ENCODE measurements around the gene ATXN2. TPM values are rescaled to one million over a fixed set of nuclear protein-coding genes. Genes with fewer than 3 reads are reported as not detected.
"Not testable (repeated sequence)": the region's sequence is repeated elsewhere in the genome, so short reads cannot be mapped to it uniquely, and the experiment has no call there.

Gene ATXN2
- total RNA-seq, 6 experiments from 2014 or later = 80.7 to 110 (median 91.9) TPM

DNA sequence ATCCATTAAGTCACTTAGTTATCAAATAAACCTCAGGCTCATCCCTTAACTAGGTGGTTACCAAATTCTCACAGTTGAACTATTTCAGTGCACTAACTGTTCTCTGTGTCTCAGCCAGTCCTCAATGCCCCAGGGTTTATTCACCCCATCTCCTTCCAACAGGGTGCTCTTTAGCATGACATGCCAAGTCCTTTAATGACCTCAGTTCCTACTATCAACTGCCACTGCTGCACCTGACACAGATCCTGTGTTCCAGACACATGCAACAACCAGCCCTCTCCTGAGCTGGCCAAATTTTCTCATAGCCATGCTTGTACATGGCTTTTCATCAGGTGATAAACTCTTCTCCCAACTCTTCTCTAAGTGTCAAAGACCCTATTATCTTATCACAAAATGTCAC lies 80.0 kb downstream of the ATXN2 start:
- DNase-seq = no peak
- no peak overlapping the region for H3K27ac Mint-ChIP-seq
- H3K4me1 Mint-ChIP-seq (ENCODE audit: low read depth) = no peaks in the 10 kb centered on the region
- H3K36me3 Mint-ChIP-seq (ENCODE audit: low read depth) = peaks cover 9% of the 10 kb centered on the region
- no peak overlapping the region for H3K4me3 Mint-ChIP-seq
- no peaks in the 10 kb centered on the region for H3K9me3 Mint-ChIP-seq
- TF ChIP-seq, protein P1, sequence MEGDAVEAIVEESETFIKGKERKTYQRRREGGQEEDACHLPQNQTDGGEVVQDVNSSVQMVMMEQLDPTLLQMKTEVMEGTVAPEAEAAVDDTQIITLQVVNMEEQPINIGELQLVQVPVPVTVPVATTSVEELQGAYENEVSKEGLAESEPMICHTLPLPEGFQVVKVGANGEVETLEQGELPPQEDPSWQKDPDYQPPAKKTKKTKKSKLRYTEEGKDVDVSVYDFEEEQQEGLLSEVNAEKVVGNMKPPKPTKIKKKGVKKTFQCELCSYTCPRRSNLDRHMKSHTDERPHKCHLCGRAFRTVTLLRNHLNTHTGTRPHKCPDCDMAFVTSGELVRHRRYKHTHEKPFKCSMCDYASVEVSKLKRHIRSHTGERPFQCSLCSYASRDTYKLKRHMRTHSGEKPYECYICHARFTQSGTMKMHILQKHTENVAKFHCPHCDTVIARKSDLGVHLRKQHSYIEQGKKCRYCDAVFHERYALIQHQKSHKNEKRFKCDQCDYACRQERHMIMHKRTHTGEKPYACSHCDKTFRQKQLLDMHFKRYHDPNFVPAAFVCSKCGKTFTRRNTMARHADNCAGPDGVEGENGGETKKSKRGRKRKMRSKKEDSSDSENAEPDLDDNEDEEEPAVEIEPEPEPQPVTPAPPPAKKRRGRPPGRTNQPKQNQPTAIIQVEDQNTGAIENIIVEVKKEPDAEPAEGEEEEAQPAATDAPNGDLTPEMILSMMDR (IDR thresholded peaks at IDR 0.05) = no peak
- H3K27me3 Mint-ChIP-seq (ENCODE audit: insufficient read depth) = no peaks in the 10 kb centered on the region; the same call in none of the 2 replicates

DNA sequence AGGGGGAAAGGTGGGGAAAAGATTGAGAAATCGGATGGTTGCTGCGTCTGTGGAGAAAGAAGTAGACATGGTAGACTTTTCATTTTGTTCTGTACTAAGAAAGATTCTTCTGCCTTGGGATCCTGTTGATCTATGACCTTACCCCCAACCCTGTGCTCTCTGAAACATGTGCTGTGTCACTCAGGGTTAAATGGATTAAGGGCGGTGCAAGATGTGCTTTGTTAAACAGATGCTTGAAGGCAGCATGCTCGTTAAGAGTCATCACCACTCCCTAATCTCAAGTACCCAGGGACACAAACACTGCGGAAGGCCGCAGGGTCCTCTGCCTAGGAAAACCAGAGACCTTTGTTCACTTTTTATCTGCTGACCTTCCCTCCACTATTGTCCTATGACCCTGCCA lies 91.4 kb downstream of the ATXN2 start:
- not testable (repeated sequence) for DNase-seq; H3K9me3 Mint-ChIP-seq; H3K27me3 Mint-ChIP-seq (ENCODE audit: insufficient read depth); H3K4me3 Mint-ChIP-seq; H3K27ac Mint-ChIP-seq; H3K4me1 Mint-ChIP-seq (ENCODE audit: low read depth)
- H3K36me3 Mint-ChIP-seq (ENCODE audit: low read depth) = peaks cover 36% of the 10 kb centered on the region

DNA sequence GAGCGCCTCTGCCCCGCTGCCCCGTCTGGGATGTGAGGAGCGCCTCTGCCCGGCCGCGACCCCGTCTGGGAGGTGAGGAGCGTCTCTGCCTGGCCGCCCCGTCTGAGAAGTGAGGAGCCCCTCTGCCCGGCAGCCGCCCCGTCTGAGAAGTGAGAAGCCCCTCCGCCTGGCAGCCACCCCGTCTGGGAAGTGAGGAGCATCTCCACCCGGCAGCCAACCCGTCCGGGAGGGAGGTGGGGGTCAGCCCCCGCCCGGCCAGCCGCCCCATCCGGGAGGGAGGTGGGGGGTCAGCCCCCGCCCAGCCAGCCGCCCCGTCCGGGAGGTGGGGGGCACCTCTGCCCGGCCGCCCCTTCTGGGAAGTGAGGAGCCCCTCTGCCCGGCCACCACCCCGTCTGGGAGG lies 91.9 kb downstream of the ATXN2 start:
- H3K36me3 Mint-ChIP-seq (ENCODE audit: low read depth) = peaks cover 36% of the 10 kb centered on the region
- DNase-seq; H3K27me3 Mint-ChIP-seq (ENCODE audit: insufficient read depth); H3K27ac Mint-ChIP-seq; H3K4me3 Mint-ChIP-seq; H3K4me1 Mint-ChIP-seq (ENCODE audit: low read depth); H3K9me3 Mint-ChIP-seq: not testable (repeated sequence)

DNA sequence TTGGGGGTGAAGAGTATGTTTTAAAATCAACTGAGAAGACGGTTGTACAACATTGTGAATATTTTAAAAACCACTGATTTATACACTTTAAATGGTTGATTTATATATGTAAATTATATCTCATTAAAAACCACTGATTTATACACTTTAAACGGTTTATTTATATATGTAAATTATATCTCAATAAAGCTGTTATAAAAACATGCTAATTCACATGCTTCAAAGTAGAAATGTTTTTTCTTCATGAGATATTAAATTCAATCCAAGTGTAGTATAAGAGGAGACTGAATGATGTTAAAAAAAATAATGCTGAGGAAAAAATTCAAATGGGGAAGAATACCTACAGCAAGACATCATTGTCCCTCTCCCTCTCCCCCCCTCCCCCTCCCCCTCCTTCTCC lies 92.9 kb downstream of the ATXN2 start:
- H3K4me3 Mint-ChIP-seq = no peak overlapping the region
- no peaks in the 10 kb centered on the region; the same call in 1 of the 2 replicates for H3K27me3 Mint-ChIP-seq (ENCODE audit: insufficient read depth)
- peak overlapping the region; percentile 57; the same call in 1 of the 2 replicates for H3K27ac Mint-ChIP-seq
- no peak for DNase-seq
- H3K4me1 Mint-ChIP-seq (ENCODE audit: low read depth) = peaks cover 9% of the 10 kb centered on the region; the same call in 1 of the 2 replicates
- TF ChIP-seq, protein P1 (IDR thresholded peaks at IDR 0.05) = no peak
- no peaks in the 10 kb centered on the region for H3K9me3 Mint-ChIP-seq
- H3K36me3 Mint-ChIP-seq (ENCODE audit: low read depth) = peaks cover 36% of the 10 kb centered on the region

DNA sequence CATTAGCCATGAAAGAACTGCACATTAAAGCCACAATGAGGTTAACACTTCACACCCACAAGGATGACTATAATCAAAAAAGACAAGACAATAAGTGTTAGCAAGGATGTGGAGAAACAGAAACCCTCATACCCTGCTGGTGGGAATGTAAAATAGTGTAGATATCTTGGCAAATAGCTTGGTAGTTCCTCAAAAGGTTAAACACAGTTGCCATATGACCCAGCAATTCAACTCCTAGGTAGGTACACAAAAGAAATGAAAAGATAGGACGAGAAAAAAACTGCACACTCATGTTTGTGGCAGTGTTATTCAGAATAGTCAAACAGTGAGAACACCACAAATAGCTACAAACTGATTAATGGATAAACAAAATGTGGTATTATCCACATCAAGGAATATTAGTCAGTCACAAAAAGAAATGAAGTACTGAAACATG lies 93.5 kb downstream of the ATXN2 start:
- peaks cover 30% of the 10 kb centered on the region for H3K36me3 Mint-ChIP-seq (ENCODE audit: low read depth)
- H3K27me3 Mint-ChIP-seq (ENCODE audit: insufficient read depth) = no peaks in the 10 kb centered on the region; the same call in 1 of the 2 replicates
- peak; percentile 7 for DNase-seq
- H3K4me3 Mint-ChIP-seq = no peak overlapping the region
- peaks cover 9% of the 10 kb centered on the region; the same call in 1 of the 2 replicates for H3K4me1 Mint-ChIP-seq (ENCODE audit: low read depth)
- H3K27ac Mint-ChIP-seq = peak overlapping the region; percentile 57
- TF ChIP-seq, protein P1 (IDR thresholded peaks at IDR 0.05) = peak; percentile 46
- H3K9me3 Mint-ChIP-seq = no peaks in the 10 kb centered on the region

DNA sequence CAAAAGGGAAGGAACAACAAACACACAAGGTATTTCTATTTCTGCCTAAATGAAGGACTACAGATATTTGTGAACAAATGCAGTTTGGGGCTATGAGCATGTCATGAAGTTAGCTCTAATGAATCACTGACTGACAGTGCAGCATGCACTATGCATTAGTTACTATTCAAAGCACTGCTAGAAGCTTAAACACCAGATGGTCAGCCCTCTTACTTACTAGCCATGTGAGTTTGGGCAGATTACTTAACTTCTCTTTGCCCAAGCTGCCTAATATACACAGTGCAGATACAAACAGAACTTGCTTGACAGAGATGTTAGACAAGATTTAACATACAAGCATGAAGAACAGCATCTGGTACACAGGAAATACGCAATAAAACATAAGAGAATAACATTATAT lies 96.0 kb downstream of the ATXN2 start:
- no peak for DNase-seq
- Mint-ChIP-seq H3K4me3 (no peak overlapping the region), H3K27me3 (ENCODE audit: insufficient read depth) (no peaks in the 10 kb centered on the region; the same call in none of the 2 replicates), H3K4me1 (ENCODE audit: low read depth) (peaks cover 16% of the 10 kb centered on the region), H3K27ac (no peak overlapping the region; the same call in 1 of the 2 replicates), H3K9me3 (no peaks in the 10 kb centered on the region; the same call in 1 of the 2 replicates), H3K36me3 (ENCODE audit: low read depth) (peaks cover 51% of the 10 kb centered on the region)
- TF ChIP-seq, protein P1 (IDR thresholded peaks at IDR 0.05) = no peak

DNA sequence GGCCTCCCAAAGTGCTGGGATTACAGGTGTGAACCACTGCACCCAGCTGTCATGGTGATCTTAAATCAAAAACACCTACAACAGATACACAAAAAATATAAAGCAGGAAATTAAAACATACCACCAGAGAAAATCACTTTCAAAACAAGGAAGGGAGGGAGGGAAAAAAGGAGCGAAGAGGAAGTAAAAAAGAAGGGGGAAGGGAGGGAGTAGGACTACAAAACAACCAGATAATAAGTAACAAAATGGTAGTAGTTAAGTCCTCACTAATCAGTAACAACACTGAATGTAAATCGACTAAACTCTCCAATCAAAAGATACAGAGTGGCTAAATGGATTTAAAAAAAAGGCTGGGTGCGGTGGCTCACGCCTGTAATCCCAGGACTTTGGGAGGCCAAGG lies 104.4 kb downstream of the ATXN2 start:
- no peak overlapping the region for H3K4me3 Mint-ChIP-seq

DNA sequence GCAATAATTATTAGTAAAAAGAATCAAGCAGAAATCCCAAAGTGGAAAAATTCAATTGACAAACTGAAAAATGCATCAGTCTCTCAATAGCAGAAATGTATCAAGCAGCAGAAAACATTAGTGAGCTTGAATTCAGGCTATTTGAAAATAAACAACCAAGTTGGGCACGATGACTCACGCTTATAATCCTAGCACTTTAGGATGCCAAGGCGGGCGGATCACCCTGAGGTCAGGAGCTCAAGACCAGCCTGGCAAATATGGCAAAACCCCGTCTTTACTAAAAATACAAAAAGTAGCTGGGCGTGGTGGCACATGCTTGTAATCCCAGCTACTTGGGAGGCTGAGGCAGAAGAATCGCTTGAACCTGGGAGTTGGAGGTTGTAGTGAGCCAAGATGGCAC lies 106.1 kb downstream of the ATXN2 start:
- peaks cover 33% of the 10 kb centered on the region for H3K4me1 Mint-ChIP-seq (ENCODE audit: low read depth)

More for the DNA sequence above, 104.4 kb downstream of the ATXN2 start:
- peaks cover 2% of the 10 kb centered on the region for H3K27me3 Mint-ChIP-seq (ENCODE audit: insufficient read depth)
- DNase-seq = no peak
- H3K4me1 Mint-ChIP-seq (ENCODE audit: low read depth) = peaks cover 30% of the 10 kb centered on the region
- H3K36me3 Mint-ChIP-seq (ENCODE audit: low read depth) = peaks cover 69% of the 10 kb centered on the region
- TF ChIP-seq, protein P1 (IDR thresholded peaks at IDR 0.05) = no peak
- no peaks in the 10 kb centered on the region for H3K9me3 Mint-ChIP-seq
- peak overlapping the region; percentile 32; the same call in 1 of the 2 replicates for H3K27ac Mint-ChIP-seq

More for the DNA sequence above, 106.1 kb downstream of the ATXN2 start:
- H3K36me3 Mint-ChIP-seq (ENCODE audit: low read depth) = peaks cover 63% of the 10 kb centered on the region
- H3K9me3 Mint-ChIP-seq; H3K4me3 Mint-ChIP-seq; H3K27me3 Mint-ChIP-seq (ENCODE audit: insufficient read depth): not testable (repeated sequence)
- peak; percentile 48 for DNase-seq
- peak overlapping the region; percentile 69 for H3K27ac Mint-ChIP-seq

Data from HFFc6 (cell line).